Stomach (tissue), 4 donors: Measurements from ENCODE around the gene FIGNL1.

Source experiments
- EP300 ChIP-seq: sonication (generic); formaldehyde crosslinking; IDR thresholded peaks from one replicate; pipeline ENCODE4 v1.6.1; 2017; ENCODE audit warnings: antibody characterized with exemption
- POLR2A ChIP-seq, 4 donors: fragments of 450-650 bp; IDR thresholded peaks; one replicate each; pipeline ENCODE4 v1.6.1; 2016; ENCODE audit warnings: antibody characterized with exemption in 4 of 4, control low read depth in 2 of 4, mild to moderate bottlenecking in 1 of 4, moderate library complexity in 1 of 4
- TF ChIP-seq, protein P1 (sequence below), 7 experiments: fragments of 450-650 bp in 4 of 7; fragments of 200-600 bp in 3 of 7; sonication (generic) in 3 of 7; IDR thresholded peaks; one replicate each; pipeline ENCODE4 v1.5.1; 2016 to 2019; ENCODE audit warnings: antibody characterized with exemption in 7 of 7, control low read depth in 2 of 7, mild to moderate bottlenecking in 1 of 7

DNA sequence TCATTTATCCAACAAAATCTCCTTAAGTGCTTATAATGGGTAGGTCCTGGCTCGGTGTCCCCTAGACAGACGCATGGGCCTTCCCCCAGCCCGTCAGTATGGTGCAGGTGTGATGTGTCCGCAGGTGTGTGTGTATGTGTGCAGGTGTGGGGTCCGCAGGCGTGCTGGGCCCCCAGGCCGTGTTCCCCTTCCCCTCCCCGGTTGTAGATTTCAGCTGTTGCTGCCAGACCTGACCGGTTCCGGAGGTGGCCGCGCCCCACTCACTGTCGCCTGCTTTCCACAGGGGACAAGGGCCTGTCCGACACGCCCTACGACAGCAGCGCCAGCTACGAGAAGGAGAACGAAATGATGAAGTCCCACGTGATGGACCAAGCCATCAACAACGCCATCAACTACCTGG is 50.5 kb downstream of the FIGNL1 start:
- TF ChIP-seq POLR2A (IDR thresholded peaks at IDR 0.05) (no peak), EP300 (no peak)
- TF ChIP-seq, protein P1, sequence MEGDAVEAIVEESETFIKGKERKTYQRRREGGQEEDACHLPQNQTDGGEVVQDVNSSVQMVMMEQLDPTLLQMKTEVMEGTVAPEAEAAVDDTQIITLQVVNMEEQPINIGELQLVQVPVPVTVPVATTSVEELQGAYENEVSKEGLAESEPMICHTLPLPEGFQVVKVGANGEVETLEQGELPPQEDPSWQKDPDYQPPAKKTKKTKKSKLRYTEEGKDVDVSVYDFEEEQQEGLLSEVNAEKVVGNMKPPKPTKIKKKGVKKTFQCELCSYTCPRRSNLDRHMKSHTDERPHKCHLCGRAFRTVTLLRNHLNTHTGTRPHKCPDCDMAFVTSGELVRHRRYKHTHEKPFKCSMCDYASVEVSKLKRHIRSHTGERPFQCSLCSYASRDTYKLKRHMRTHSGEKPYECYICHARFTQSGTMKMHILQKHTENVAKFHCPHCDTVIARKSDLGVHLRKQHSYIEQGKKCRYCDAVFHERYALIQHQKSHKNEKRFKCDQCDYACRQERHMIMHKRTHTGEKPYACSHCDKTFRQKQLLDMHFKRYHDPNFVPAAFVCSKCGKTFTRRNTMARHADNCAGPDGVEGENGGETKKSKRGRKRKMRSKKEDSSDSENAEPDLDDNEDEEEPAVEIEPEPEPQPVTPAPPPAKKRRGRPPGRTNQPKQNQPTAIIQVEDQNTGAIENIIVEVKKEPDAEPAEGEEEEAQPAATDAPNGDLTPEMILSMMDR (IDR thresholded peaks at IDR 0.05): no peak
